Medulla oblongata (tissue), 1 donor: ENCODE results near the gene SNTB2.
"Not testable (repeated sequence)": the region's sequence is repeated elsewhere in the genome, so short reads cannot be mapped to it uniquely, and the experiment has no call there.

Experiments
- DNase-seq: peaks from one replicate; pipeline ENCODE4 v3.0.0-alpha.2; 2015; ENCODE audit errors: extremely low spot score

SNTB2 gene

DNA sequence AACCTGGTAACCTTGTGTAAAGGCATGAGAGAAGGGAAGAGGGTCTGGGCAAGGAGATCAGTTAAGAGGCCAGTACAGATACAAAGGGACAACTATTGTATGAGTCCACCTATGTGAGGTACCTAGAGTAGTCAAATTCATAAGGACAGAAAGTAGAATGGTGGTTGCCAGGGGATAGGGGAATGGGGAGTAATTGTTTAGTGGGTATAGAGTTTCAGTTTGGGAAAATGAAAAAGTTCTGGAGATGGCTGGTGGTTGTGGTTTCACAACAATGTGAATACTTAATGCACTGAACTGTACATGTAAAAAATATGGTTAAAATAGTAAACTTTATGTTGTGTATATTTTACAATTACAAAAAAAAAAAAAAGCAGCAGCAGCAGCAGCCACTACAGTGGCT is 49.4 kb downstream of the SNTB2 start:
- no peak for DNase-seq

DNA sequence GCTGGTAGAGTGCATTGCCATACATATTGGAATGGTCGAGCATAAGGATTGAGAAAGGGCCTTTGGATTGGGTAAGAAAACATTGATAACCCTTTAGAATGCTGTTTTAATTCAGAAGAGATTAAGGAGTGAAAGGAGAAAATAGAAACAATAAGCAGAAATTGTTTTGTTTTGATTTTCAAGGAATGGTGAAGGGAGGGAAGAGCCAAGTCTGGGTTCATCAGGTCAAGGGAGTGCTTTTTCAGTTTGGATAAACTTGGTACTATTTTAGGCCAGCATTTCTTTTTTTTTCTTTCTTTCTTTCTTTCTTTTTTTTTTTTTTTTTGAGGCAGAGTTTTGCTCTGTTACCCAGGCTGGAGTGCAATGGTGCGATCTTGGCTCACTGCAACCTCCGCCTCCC is 50.3 kb downstream of the SNTB2 start:
- no peak for DNase-seq

DNA sequence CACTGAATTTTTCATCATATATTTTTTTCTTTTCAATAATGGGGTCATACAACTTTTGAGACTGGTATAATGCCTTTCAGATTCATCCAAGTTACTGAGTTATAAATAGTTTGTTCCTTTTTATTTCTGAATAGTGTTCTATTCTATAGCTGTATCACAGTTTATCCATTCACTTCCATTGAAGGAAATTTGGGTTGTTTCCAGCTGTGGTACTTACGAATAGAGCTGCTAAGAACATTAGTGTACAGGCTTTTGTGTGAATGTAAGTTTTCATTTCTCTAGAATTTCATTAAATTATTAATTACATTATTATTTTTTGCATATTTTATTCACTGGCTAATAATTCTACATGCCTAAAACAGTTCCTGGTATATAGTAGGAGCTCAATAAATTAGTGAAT is 52.9 kb downstream of the SNTB2 start:
- DNase-seq, result no peak

DNA sequence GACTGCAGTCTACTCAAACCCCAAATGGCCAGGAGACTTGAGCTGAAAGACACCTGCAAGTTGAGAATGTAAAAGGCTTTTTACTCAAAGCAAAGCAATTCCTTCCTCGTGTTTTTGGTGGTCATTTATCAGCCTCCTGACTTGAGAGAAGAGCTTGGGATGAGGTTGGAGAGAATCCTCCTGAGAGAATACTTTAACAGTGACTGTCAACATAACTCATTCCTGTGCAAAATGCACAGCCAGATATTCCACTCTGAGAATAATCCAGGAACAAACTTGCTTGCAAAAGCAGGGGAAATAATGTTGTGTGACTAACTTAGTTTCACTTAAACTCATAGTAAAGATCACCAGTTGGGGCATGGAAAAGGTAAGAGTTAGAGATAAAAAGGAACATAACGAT is 53.4 kb downstream of the SNTB2 start:
- DNase-seq, result no peak

DNA sequence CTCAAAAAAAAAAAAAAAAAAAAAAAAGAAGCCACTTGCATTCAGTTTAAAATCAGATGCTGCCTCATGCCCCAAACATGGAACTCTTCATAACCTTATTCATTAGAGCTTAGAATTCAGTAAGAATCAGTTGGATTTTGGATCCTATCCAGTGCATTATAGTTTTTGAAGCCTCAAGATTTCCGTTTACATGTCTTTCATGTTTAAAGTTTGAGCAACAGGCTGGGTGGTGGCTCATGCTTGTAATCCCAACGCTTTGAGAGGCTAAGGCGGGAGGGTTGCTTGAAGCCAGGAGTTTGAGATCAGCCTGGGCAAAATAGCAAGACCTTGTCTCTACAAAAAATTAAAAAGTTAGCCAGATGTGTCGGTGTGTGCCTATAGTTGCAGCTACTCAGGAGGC is 55.0 kb downstream of the SNTB2 start:
- no peak for DNase-seq

DNA sequence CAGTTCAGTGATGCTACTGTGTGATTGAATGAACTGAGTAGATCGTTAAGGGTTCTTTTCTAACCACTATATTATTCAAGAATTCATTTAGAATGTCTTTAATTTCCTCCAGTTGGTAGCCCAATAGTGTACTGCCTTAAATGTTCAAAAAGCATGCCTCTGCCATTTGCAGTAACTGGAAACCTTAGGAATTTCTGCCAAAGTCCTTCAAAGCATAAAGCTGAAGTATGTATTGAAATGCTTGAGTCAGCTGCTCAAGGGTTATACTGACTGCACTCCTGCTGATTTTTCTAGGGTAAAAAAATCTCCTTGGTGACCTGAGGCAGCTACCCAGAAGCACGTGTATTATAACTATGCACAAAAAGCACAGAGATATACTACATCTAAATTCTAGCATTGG is 56.5 kb downstream of the SNTB2 start:
- no peak for DNase-seq

DNA sequence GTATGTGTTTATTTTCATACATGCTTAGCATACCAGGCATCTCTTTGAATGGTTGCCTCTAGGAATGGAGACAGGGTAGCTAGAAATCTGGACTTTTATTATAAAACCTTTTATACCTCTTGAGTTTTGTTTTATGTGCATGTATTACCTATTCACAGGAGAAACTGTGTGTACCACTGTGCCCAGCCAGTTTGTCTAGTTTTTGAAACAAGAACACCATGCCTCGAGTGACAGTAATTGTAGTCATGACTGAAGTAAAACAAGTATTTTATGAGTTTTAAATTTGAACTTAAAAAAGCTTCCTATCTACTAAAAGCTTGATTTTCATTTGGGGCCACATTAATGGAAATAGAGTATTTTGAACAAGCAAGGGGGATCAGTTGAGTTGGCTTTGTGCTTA is 57.4 kb downstream of the SNTB2 start:
- DNase-seq, result no peak

DNA sequence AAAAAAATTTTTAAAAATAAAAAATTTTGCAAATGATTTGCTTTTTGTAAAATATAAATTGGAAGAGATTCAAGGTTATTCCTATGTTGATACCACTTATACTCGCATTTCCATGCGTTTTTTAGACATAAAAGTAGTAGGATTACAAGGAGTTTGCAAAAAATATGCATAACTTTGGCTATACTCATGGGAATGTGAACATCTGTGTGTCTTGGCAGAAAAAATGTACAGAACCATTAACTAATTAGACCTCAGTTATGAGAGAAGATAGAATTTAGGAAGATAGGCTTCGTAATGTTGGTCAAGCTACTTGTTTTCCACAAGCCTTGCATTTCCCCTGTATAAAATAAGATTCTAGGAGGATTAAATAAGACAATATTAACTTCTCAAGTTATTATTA is 63.1 kb downstream of the SNTB2 start:
- DNase-seq, result no peak

DNA sequence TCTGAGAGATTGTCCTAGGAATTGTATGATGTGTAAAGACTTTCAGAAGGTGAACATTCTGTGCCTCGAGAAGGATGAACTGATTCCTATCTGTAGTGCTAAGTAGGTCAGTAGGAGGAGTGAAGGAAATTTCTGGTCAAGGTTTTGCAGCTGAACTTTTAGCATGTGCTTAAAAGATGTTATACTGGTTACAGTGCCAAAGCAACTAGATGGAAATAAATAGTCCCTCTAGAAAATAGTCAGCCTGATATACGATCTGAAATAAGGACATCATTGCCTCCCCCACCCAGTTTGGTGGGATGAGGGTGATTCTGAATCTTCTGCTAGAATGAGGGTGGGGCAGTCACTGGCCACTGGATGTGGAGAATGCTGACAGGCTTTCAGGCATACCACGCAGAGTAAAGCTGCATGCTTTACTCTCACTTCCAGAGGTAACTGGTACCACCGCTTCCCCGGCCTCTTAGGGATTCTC is 66.9 kb downstream of the SNTB2 start:
- DNase-seq, result no peak

DNA sequence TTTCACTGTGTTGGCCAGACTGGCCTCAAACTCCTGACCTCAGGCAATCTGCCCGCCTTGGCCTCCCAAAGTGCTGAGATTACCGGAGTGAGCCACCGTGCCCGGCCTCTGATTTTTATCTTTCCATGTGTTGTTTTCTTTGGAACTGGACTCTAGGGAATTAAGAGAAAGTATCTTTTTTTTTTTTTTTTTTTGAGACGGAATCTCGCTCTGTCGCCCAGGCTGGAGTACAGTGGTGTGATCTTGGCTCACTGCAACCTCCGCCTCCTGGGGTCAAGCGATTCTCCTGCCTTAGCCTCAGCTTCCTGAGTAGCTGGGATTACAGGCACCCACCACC is 72.4 kb downstream of the SNTB2 start:
- DNase-seq, result not testable (repeated sequence)

DNA sequence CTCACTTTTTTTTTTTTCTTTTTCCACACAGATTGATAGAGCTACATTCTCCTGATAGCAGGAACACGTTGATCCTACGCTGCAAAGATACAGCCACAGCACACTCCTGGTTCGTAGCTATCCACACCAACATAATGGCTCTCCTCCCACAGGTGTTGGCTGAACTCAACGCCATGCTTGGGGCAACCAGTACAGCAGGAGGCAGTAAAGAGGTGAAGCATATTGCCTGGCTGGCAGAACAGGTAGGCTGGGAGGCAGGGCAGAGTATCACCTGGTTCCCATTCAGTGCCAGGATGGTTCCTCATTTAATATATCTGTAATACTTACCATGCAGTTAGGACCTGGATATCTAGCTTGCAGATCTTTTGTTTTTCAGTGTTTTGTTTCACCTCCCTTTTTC is 73.1 kb downstream of the SNTB2 start:
- DNase-seq, result no peak

DNA sequence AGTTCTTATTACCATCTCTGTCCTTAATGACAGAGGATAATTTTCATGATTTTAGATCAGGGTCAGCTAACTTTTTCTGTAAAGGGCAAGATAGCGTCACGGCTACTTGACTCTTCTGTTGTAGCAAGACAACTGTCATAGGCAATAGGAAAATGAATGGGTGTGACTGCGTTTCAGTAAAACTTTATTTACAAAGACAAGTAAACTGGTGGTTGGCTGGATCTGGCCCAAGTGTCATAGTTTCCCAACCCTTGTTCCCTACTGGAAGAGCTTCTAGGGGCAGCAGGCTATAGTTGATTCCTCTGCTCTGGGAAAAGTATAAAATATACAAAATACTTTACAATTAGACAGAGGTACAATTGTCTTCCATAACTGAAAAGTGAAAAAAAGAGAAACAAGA is 73.5 kb downstream of the SNTB2 start:
- DNase-seq, result no peak

DNA sequence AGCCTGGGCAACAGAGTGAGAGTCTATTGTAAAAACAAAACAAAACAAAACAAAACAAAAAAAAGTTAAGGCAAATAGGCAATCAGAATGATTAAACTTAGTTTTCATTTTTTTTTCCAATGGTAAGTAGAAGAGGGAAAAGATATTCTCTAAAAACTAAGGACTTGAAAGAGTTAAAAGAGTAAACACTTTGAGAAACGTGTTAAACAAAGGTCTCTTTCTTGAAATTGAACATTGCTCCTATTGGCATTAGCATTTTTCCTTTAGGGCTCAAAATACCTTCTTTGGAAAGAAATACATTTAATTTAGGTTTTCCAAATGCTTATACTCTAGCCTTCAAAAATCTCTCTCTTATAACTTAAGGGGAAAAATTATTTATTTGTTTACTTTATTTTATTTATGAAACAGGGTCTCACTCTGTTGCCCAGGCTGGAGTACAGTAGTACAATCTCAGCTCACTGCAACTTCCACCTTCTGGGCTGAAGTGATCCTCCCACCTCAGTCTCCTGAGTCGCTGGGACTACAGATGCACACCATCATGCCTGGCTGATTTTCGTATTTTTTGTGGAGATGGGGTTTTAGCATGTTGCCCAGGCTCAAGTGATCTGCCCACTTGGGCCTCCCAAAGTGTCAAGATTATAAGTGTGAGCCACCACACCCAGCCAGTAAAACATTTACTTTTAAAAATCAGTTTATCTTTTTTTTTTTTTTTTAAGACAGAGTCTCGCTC is 79.5 kb downstream of the SNTB2 start:
- DNase-seq, result no peak

DNA sequence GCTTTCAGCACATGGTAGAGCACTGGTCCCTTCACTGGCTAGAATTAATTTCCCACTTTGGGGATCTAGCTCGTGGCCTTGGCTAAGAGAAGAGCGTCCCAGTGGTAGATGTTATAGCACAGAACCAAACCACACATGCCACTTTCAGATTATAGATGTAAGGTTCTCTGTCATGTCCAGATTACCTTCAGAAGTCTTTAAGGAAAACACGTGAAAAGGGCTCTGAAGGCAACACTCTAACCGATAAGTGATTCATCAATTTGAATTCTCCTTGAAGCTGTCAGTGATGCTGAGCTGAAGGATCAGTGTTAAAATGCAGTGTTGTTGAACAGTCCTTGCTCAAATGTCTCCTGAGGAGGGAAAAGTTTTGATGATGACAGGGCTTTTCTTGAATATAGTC is 80.7 kb downstream of the SNTB2 start:
- no peak for DNase-seq

DNA sequence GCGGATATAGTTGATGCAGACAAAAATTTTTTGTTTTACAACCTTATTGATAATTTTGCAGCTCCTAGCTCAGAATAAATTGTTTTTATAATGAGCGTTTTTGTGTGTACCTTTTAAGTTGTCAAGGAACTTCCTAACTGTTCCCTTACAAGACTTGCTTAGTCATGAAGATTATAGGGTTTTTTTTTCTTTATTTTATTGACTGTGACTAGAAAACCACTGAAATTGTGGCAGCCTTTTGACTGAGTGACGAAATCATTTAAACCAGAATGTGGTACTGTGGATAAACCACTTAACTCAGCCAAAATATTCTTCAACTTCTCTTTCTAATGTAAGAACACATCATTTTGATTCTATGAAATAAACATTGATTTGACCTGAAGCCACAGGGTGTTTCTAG is 83.4 kb downstream of the SNTB2 start:
- no peak for DNase-seq

DNA sequence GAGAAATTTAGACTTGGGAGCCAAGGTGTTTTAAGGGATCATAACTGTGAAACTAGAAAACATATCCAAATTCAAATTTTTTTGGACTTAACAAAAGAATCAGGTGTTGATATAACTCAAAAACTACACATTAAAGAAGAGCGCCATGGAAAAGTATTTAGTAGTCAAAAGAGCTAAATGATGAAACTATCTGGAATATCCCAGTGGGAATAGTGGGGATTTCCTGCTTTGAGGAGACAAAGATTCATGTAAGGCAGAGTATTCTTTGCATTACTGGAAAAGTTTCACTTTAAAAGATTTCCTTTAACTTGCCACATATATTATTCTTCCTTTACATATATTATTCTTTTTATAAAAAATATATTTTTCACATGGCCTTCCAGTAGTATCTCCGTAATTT is 83.9 kb downstream of the SNTB2 start:
- DNase-seq, result no peak

DNA sequence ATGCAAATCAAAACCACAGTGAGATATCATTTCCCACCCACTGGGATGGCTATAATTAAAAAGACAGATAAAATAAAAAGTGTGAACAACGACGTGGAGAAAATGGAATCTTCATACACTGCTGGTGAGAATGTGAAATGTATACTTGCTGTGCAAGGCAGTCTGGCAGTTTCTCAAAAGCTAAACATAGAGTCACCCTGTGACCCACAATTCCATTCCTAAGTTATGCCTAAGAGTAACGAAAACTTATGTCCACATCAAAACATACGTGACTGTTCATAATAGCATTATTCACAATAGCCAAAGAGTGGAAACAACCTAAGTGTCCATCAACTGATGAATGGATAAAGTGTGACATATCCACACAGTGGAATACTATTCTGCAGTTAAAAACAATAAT is 86.0 kb downstream of the SNTB2 start:
- no peak for DNase-seq

DNA sequence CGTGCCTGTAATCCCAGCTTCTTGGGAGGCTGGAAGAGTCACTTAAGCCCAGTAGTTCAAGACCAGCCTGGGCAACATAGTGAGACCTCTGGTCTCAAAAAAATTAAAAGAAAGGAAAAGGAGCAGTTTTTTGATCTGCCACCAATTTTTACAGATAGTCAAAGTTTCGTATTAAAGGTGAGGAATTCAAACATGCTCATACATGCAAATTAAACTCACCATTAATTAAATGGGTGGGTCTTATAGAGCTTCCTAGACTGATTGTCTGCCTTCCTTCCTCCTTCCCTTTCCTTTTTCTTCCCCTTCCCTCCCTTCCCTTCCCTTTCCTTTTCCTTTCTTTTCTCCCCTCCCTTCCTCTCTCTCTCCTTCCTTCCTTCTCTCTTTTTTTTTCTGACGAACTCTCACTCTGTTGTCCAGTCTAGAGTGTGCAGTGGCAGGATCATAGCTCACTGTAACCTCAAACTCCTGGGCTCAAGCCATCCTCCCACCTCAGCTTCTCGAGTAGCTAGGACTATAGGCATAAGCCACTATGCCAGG is 87.8 kb downstream of the SNTB2 start:
- no peak for DNase-seq

DNA sequence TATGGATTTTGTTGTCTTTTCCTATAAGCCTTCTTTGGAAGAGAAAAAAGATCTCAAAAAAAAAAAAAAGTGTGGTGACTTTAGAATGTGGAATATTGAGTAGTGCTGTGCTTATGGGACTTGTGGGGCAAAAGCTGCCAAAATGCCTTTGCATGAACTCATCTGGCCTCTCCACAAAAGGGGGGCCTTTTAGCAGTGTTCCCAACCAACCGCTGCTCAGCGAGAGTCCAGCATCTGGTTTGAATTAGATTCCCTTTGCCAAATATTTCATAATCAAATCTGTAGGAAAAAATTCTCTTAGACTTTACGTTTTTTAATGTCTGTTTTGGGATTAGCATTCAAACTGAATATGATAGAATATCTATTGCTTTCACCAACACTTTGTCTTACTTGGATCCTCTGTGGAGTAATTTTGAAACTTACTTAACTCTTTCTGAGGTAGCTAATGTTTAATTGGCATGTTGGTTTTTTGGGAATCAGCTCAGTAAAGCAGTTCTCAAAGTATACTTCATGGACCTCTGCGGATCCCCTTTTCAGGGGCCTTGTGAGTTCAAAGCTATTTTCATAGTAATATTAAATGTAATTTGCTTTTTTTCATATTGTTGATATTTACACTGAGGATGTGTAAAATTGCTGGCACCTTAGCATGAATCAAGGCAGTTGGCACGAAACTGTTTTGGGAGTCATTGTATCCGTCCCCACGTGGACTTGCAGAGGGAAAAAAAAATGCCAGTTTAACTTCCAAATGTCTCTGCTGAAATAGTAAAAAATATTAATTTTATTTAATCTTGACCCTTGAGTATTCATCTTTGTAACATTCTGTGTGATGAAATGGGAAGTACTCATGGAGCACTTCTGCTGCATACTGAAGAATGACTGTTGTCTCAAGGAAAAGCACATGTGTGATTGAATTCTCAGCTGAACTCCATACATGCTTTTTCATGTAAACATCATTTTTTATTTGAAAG is 89.5 kb downstream of the SNTB2 start:
- DNase-seq, result no peak

DNA sequence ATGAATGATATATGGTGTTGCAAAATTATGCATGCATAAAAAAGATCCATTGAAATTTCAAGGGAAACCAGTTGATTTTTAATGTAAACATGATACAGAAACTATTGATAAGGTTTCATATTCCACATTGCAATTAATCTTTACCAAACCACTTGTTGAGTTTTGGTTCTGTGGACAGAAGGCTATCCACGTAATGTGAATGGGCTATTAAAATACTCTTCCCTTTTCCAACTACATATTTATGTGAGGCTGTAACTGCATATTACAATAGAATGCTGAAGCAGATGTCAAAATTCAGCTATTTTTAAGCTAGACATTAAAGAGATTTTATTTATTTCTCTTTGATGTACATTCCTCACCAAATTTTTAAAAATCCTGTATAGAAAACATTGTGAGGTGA is 90.4 kb downstream of the SNTB2 start:
- DNase-seq, result no peak

DNA sequence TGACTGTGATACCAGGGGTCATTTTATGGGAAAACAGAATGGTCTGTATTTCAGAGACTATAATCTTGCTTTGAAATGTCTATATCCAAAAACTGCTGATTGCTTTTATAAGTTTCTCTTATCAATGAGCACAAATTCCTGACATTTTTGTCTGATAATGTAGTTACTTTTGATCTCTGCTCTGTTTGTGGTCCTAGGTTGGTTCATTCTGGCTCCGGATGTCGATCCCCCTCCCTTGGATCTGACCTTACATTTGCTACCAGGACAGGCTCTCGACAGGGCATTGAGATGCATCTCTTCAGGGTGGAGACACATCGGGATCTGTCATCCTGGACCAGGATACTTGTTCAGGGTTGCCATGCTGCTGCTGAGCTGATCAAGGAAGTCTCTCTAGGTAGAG is 96.9 kb downstream of the SNTB2 start:
- DNase-seq, result no peak

DNA sequence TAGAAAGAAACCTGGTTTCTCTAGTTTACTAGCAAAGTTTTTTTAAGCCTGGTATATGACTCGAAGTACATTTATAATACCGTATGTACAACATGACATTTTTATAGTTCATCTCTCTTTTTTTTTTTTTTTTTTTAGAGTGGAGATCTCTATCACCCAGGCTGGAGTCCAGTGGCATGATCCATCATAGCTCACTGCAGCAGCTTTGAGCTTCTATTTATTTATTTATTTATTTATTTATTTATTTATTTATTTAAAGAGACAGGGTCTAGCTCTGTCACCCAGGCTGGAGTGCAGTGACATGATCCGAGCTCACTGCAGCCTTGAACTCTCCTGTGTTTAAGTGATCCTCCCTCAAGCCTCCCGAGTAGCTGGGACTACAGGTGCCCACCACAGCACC is 98.3 kb downstream of the SNTB2 start:
- no peak for DNase-seq
